ENCODE results near the gene EXOC4. TPM values are rescaled to one million over a fixed set of nuclear protein-coding genes. Genes with fewer than 3 reads are reported as not detected.

Gene EXOC4
- total RNA-seq, 1 donor from 2014 or later, result 41.3 TPM

- peak; percentile 40 for TF ChIP-seq CTCF (conservative IDR thresholded peaks at IDR 0.05; ENCODE audit: low read depth, low read length)
- no peak overlapping the region for H3K4me3 ChIP-seq (ENCODE audit: low read depth, low read length)
- no peak for DNase-seq (ENCODE audit: low read depth)
Observed at GRCh38 chr7:133564484-133564883, 311.6 kb downstream of the EXOC4 start.

GRCh38 chr7:133568544-133568943 lies 315.7 kb downstream of the EXOC4 start:
- no peak for DNase-seq (ENCODE audit: low read depth)
- H3K4me3 ChIP-seq (ENCODE audit: low read depth, low read length), result no peak overlapping the region
- TF ChIP-seq CTCF (conservative IDR thresholded peaks at IDR 0.05; ENCODE audit: low read depth, low read length), result no peak

GRCh38 chr7:133570321-133570720 lies 317.4 kb downstream of the EXOC4 start:
- H3K4me3 ChIP-seq (ENCODE audit: low read depth, low read length), result no peak overlapping the region
- TF ChIP-seq CTCF (conservative IDR thresholded peaks at IDR 0.05; ENCODE audit: low read depth, low read length), result no peak
- no peak for DNase-seq (ENCODE audit: low read depth)

- TF ChIP-seq CTCF (conservative IDR thresholded peaks at IDR 0.05; ENCODE audit: low read depth, low read length), result no peak
- H3K4me3 ChIP-seq (ENCODE audit: low read depth, low read length), result no peak overlapping the region
Observed at GRCh38 chr7:133571076-133571475, 318.2 kb downstream of the EXOC4 start.

DNA sequence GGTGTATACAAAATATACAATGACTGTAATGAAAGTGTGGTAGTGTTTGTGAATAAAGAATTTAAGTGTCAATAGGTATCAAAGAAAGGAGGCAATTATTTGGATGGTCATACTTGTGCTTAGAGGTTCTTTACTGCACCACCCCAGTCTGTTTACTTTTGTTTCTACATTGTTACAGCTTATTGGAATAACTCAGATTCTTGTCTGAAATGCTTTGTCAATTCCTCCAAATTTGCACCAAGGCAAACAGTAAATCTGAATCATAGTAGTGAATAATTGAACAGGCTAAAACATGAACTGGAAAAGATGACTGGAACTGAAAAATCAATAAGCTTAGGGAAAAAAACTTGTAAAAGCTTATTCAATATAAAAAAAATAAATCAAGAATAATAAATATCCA lies 319.2 kb downstream of the EXOC4 start:
- no peak for TF ChIP-seq CTCF (conservative IDR thresholded peaks at IDR 0.05; ENCODE audit: low read depth, low read length)
- no peak for DNase-seq (ENCODE audit: low read depth)
- no peak overlapping the region for H3K4me3 ChIP-seq (ENCODE audit: low read depth, low read length)

More at GRCh38 chr7:133571076-133571475, 318.2 kb downstream of the EXOC4 start:
- DNase-seq (ENCODE audit: low read depth), result no peak

DNA sequence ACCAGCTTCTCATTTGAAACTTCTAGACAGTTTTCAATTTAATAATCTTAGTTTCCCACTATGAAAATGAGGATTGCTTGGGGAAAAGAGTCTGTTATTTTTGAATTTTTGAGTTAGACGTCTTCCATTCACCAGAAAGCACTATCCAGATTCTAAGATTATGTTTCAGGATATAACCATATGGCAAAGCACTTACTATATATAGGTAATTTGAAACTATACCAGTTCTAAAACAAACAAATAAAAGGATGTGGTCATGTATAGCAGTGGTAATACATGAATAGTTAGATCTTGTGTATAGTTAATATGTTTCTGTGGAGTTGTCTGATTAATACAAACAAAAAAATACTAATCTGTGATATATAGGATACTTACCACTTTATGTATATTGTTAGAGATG lies 320.0 kb downstream of the EXOC4 start:
- no peak overlapping the region for H3K4me3 ChIP-seq (ENCODE audit: low read depth, low read length)
- TF ChIP-seq CTCF (conservative IDR thresholded peaks at IDR 0.05; ENCODE audit: low read depth, low read length), result no peak
- no peak for DNase-seq (ENCODE audit: low read depth)

DNA sequence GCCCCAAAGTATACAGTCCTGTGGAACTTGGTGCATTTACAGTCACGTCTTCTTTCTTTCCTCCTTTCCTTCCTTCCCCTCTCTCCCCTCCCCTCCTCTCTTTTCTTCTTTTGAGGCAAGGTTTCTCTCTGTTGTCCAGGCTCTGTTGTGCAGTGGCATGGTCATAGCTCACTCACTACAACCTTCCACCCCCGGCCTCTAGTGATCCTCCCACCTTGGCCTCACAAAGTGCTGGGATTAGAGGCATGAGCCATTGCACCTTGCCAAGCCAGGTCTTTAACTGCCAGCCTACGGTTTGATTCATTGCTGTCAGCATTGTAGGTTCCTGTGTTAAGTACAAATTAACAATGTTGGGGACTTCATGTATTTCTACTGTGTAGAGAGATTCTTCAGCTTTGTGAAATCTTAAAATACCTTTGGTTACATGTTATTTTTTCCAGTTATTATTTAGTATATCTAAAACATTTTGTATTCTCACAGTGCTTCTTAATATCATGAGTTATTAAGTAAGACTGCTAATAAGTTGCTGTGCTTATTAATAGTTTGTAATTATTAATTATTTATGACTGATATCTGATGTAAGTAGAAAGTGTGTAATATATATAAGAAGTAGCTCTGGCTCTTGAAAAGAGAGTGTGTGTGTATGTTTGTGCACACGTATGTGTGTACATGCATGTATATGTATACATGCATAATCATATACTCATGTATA lies 320.8 kb downstream of the EXOC4 start:
- H3K4me3 ChIP-seq (ENCODE audit: low read depth, low read length), result no peak overlapping the region
- DNase-seq (ENCODE audit: low read depth), result no peak
- TF ChIP-seq CTCF (conservative IDR thresholded peaks at IDR 0.05; ENCODE audit: low read depth, low read length), result no peak
